Astrocyte (in vitro differentiated cells and primary cell): ENCODE data around the gene DLST. TPM values are rescaled to one million over a fixed set of nuclear protein-coding genes. Genes with fewer than 3 reads are reported as not detected.

Source experiments
- DNase-seq: peaks from one replicate; pipeline ENCODE4 v3.0.0-alpha.2; 2010; ENCODE audit warnings: low read depth
- FAIRE-seq: peaks from 2 replicates; lab custom pipeline; 2011; peaks lifted over from hg19 to GRCh38; lab: Jason Lieb, UNC
- H2AFZ ChIP-seq: 2 replicates; pipeline ENCODE4 v1.6.0; 2012; ENCODE audit warnings: low read depth, low read length, inconsistent platforms
- H3K27ac ChIP-seq: 2 replicates; pipeline ENCODE4 v1.5.1; 2011; ENCODE audit warnings: low read depth, low read length, inconsistent platforms
- H3K27me3 ChIP-seq: 2 replicates; pipeline ENCODE4 v1.6.0; 2011; ENCODE audit warnings: low read length, inconsistent platforms; ENCODE audit not compliant: insufficient read depth
- H3K36me3 ChIP-seq: 2 replicates; pipeline ENCODE4 v1.5.1; 2011; ENCODE audit warnings: low read length, inconsistent platforms; ENCODE audit not compliant: insufficient read depth
- H3K4me1 ChIP-seq: 2 replicates; pipeline ENCODE4 v1.5.1; 2011; ENCODE audit warnings: low read length, inconsistent platforms; ENCODE audit not compliant: insufficient read depth
- H3K4me2 ChIP-seq: 2 replicates; pipeline ENCODE4 v1.6.0; 2012; ENCODE audit warnings: low read length, inconsistent platforms
- H3K4me3 ChIP-seq: 2 replicates; pipeline ENCODE4 v1.5.1; 2011; ENCODE audit warnings: low read depth, mild to moderate bottlenecking, low read length, inconsistent platforms; ENCODE audit not compliant: insufficient read depth
- H3K79me2 ChIP-seq: 2 replicates; pipeline ENCODE4 v1.6.0; 2012; ENCODE audit warnings: mild to moderate bottlenecking, low read length, inconsistent platforms; ENCODE audit not compliant: insufficient read depth
- H3K9ac ChIP-seq: 2 replicates; pipeline ENCODE4 v1.6.0; 2012; ENCODE audit warnings: mild to moderate bottlenecking, low read length, inconsistent platforms
- H3K9me3 ChIP-seq: 2 replicates; pipeline ENCODE4 v1.5.1; 2012; ENCODE audit warnings: low read depth, mild to moderate bottlenecking, low read length, inconsistent platforms; ENCODE audit not compliant: insufficient read depth
- H4K20me1 ChIP-seq: 2 replicates; pipeline ENCODE4 v1.6.0; 2012; ENCODE audit warnings: low read length, inconsistent platforms; ENCODE audit not compliant: insufficient read depth
- H3K27ac Mint-ChIP-seq: one replicate; pipeline ENCODE4 v1.8.0; 2021; ENCODE audit warnings: mild to moderate bottlenecking, mixed read lengths; ENCODE audit not compliant: unreplicated experiment
- H3K27me3 Mint-ChIP-seq: one replicate; pipeline ENCODE4 v1.8.0; 2021; ENCODE audit warnings: low read depth, mixed read lengths; ENCODE audit not compliant: unreplicated experiment
- H3K36me3 Mint-ChIP-seq: one replicate; pipeline ENCODE4 v1.8.0; 2021; ENCODE audit warnings: low read depth, mixed read lengths; ENCODE audit not compliant: unreplicated experiment
- H3K4me1 Mint-ChIP-seq: one replicate; pipeline ENCODE4 v1.8.0; 2021; ENCODE audit warnings: low read depth, mixed read lengths; ENCODE audit not compliant: unreplicated experiment
- H3K4me3 Mint-ChIP-seq: one replicate; pipeline ENCODE4 v1.8.0; 2021; ENCODE audit warnings: mild to moderate bottlenecking, moderate library complexity, mixed read lengths; ENCODE audit not compliant: unreplicated experiment
- H3K9me3 Mint-ChIP-seq: one replicate; pipeline ENCODE4 v1.8.0; 2021; ENCODE audit warnings: mild to moderate bottlenecking, mixed read lengths; ENCODE audit not compliant: unreplicated experiment
- CTCF ChIP-seq: IDR thresholded peaks from 2 replicates; pipeline ENCODE4 v1.5.1; 2011; ENCODE audit warnings: low read depth, mild to moderate bottlenecking, inconsistent platforms, low read length, moderate library complexity; ENCODE audit not compliant: insufficient read depth
- EZH2 ChIP-seq: IDR thresholded peaks from 2 replicates; pipeline ENCODE4 v1.6.1; 2012; ENCODE audit warnings: mild to moderate bottlenecking, low read length, inconsistent platforms; ENCODE audit not compliant: insufficient read depth
- total RNA-seq: library from RNA; stranded (reverse); gene quantifications from 2 replicates; pipeline ENCODE4 v1.2.1, GENCODE V29; 2021

DLST gene
- total RNA-seq, 1 donor from 2014 or later: 90.6 TPM

GRCh38 chr14:74912801-74913200 is 31.1 kb downstream of the DLST start:
- TF ChIP-seq CTCF: no peak
- TF ChIP-seq EZH2: no peak
- H2AFZ ChIP-seq: no peak overlapping the region
- no peak overlapping the region for H3K9ac ChIP-seq
- Mint-ChIP-seq H3K4me3 (no peak overlapping the region), H3K36me3 (no peaks in the 10 kb centered on the region), H3K9me3 (no peaks in the 10 kb centered on the region), H3K27me3 (peaks cover 4% of the 10 kb centered on the region), H3K4me1 (peaks cover 3% of the 10 kb centered on the region), H3K27ac (no peak overlapping the region)
- no peaks in the 10 kb centered on the region for H3K36me3 ChIP-seq
- DNase-seq: no peak
- no peaks in the 10 kb centered on the region for H4K20me1 ChIP-seq
- no peaks in the 10 kb centered on the region for H3K9me3 ChIP-seq
- no peak overlapping the region for H3K4me2 ChIP-seq
- no peak overlapping the region for H3K4me3 ChIP-seq
- no peak for FAIRE-seq
- no peaks in the 10 kb centered on the region for H3K79me2 ChIP-seq
- H3K27ac ChIP-seq: no peak overlapping the region
- H3K4me1 ChIP-seq: no peaks in the 10 kb centered on the region
- no peaks in the 10 kb centered on the region for H3K27me3 ChIP-seq

- H3K27ac ChIP-seq: no peak overlapping the region
- no peaks in the 10 kb centered on the region for H3K79me2 ChIP-seq
- Mint-ChIP-seq H3K27me3 (peaks cover 4% of the 10 kb centered on the region), H3K4me3 (no peak overlapping the region), H3K4me1 (peaks cover 3% of the 10 kb centered on the region), H3K27ac (no peak overlapping the region), H3K36me3 (no peaks in the 10 kb centered on the region), H3K9me3 (no peaks in the 10 kb centered on the region)
- no peak overlapping the region for H2AFZ ChIP-seq
- no peak overlapping the region for H3K9ac ChIP-seq
- H3K9me3 ChIP-seq: no peaks in the 10 kb centered on the region
- no peaks in the 10 kb centered on the region for H4K20me1 ChIP-seq
- no peak overlapping the region for H3K4me2 ChIP-seq
- no peaks in the 10 kb centered on the region for H3K4me1 ChIP-seq
- FAIRE-seq (no peak), DNase-seq (no peak)
- no peak for TF ChIP-seq EZH2
- TF ChIP-seq CTCF: no peak
- H3K4me3 ChIP-seq: no peak overlapping the region
- no peaks in the 10 kb centered on the region for H3K27me3 ChIP-seq
- H3K36me3 ChIP-seq: no peaks in the 10 kb centered on the region
These were observed 31.7 kb downstream of the DLST start for GRCh38 chr14:74913393-74913910.

GRCh38 chr14:74913986-74914573 is 32.4 kb downstream of the DLST start:
- peaks cover 3% of the 10 kb centered on the region for H3K4me1 Mint-ChIP-seq
- FAIRE-seq (peak; percentile 89), DNase-seq (peak; percentile 45)
- Histone ChIP-seq H3K27me3 (no peaks in the 10 kb centered on the region), H3K79me2 (no peaks in the 10 kb centered on the region), H4K20me1 (no peaks in the 10 kb centered on the region), H2AFZ (no peak overlapping the region), H3K9me3 (no peaks in the 10 kb centered on the region), H3K9ac (no peak overlapping the region), H3K4me1 (no peaks in the 10 kb centered on the region), H3K36me3 (no peaks in the 10 kb centered on the region), H3K4me3 (no peak overlapping the region), H3K4me2 (no peak overlapping the region), H3K27ac (no peak overlapping the region)
- peaks cover 4% of the 10 kb centered on the region for H3K27me3 Mint-ChIP-seq
- H3K4me3 Mint-ChIP-seq: no peak overlapping the region
- H3K9me3 Mint-ChIP-seq: no peaks in the 10 kb centered on the region
- peak overlapping the region; percentile 81 for H3K27ac Mint-ChIP-seq
- H3K36me3 Mint-ChIP-seq: no peaks in the 10 kb centered on the region
- TF ChIP-seq EZH2 (no peak), CTCF (peak; percentile 62)
